Gastroesophageal sphincter (tissue), 4 donors: ENCODE data around the gene KIF22. TPM values are rescaled to one million over a fixed set of nuclear protein-coding genes. Genes with fewer than 3 reads are reported as not detected.

Source experiments
- ATAC-seq: fragments of 150-250 bp; one replicate; pipeline ENCODE4 v1.9.1; 2016; ENCODE audit warnings: mild to moderate bottlenecking, moderate library complexity
- H3K27ac ChIP-seq, 4 donors: fragments of 200-600 bp; sonication (generic) in 3 of 4; 1 replicate in 3 of 4; 2 replicates in 1 of 4; pipeline ENCODE4 v1.5.1; 2016 to 2019
- H3K27me3 ChIP-seq: fragments of 200-600 bp; sonication (generic); one replicate; pipeline ENCODE4 v1.5.1; 2019
- H3K36me3 ChIP-seq, 2 donors: fragments of 200-600 bp; sonication (generic); one replicate each; pipeline ENCODE4 v1.5.1; 2019; ENCODE audit warnings: control low read depth in 1 of 2
- H3K4me1 ChIP-seq, 3 donors: fragments of 200-600 bp; sonication (generic); 1 replicate in 2 of 3; 2 replicates in 1 of 3; pipeline ENCODE4 v1.5.1; 2016 to 2019; ENCODE audit warnings: control low read depth in 2 of 3
- H3K4me3 ChIP-seq, 2 donors: fragments of 200-600 bp; sonication (generic); one replicate each; pipeline ENCODE4 v1.5.1; 2019; ENCODE audit warnings: mild to moderate bottlenecking in 1 of 2, moderate library complexity in 1 of 2
- H3K9me3 ChIP-seq, 3 donors: fragments of 200-600 bp; sonication (generic); one replicate each; pipeline ENCODE4 v1.5.1; 2017 to 2019; ENCODE audit warnings: control low read depth in 2 of 3
- CTCF ChIP-seq, 4 experiments: fragments of 200-600 bp in 2 of 4; fragments of 450-650 bp in 2 of 4; sonication (generic) in 1 of 4; IDR thresholded peaks; one replicate each; pipeline ENCODE4 v1.5.1; 2017 to 2019; ENCODE audit warnings: antibody characterized with exemption in 4 of 4, mild to moderate bottlenecking in 2 of 4, moderate library complexity in 2 of 4
- EP300 ChIP-seq: sonication (generic); formaldehyde crosslinking; IDR thresholded peaks from one replicate; pipeline ENCODE4 v1.6.1; 2017; ENCODE audit warnings: antibody characterized with exemption, mild to moderate bottlenecking
- POLR2A ChIP-seq, 2 donors: fragments of 450-650 bp; IDR thresholded peaks; one replicate each; pipeline ENCODE4 v1.6.1; 2017; ENCODE audit warnings: antibody characterized with exemption in 2 of 2, mild to moderate bottlenecking in 2 of 2, moderate library complexity in 1 of 2
- POLR2AphosphoS5 ChIP-seq: sonication (generic); formaldehyde crosslinking; IDR thresholded peaks from one replicate; pipeline ENCODE4 v1.6.1; 2017; ENCODE audit warnings: antibody characterized with exemption
- WGBS, 2 donors: methylation state at CpG; one replicate each; pipeline ENCODE4 v1.1.5; 2018; ENCODE audit warnings: low coverage in 1 of 2; 5-methylcytosine and 5-hydroxymethylcytosine counted together
- small RNA-seq, 4 donors: library from RNA; depleted of rRNA; stranded (forward); fragments of <200 nt; gene quantifications; one replicate each; pipeline ENCODE3, GENCODE V24; 2016
- total RNA-seq, 4 donors: library from RNA; depleted of rRNA; stranded (reverse); fragments of >200 nt; gene quantifications; one replicate each; pipeline ENCODE4 v1.1.0, GENCODE V29; 2016

The KIF22 gene
- total RNA-seq, 4 donors from 2014 or later: 9.4 to 17.3 (median 12.8) TPM

- Histone ChIP-seq H3K27me3 (no peaks in the 10 kb centered on the region), H3K4me1 (peaks cover 0 to 20% (median 0%) of the 10 kb centered on the region in 3 donors), H3K9me3 (no peaks in the 10 kb centered on the region), H3K4me3 (no peak overlapping the region), H3K36me3 (peaks cover 0 to 8% of the 10 kb centered on the region in 2 donors), H3K27ac (peak overlapping the region in 3 of 4 donors; percentile 1 to 45 (median 42))
- TF ChIP-seq CTCF (IDR thresholded peaks at IDR 0.05) (no peak), POLR2A (IDR thresholded peaks at IDR 0.05) (no peak), POLR2AphosphoS5 (peak; percentile 17)
- peak; percentile 67 for ATAC-seq
- WGBS, 2 donors: 48 to 59% methylated on average over 7 of the region's 7 CpGs
Measured at GRCh38 chr16:29852654-29853053, 62.1 kb downstream of the KIF22 start.

GRCh38 chr16:29854520-29855100, 64.1 kb downstream of the KIF22 start:
- H3K27me3 ChIP-seq: no peaks in the 10 kb centered on the region
- WGBS, 2 donors: 75% methylated on average over 1 of the region's 5 CpGs; no CpG with 5 or more reads in 1 of the 2 donors
- H3K4me3 ChIP-seq: no peak overlapping the region
- no peak for TF ChIP-seq POLR2AphosphoS5
- TF ChIP-seq CTCF (IDR thresholded peaks at IDR 0.05): no peak
- TF ChIP-seq EP300: no peak
- no peak for TF ChIP-seq POLR2A (IDR thresholded peaks at IDR 0.05)
- peaks cover 0 to 15% of the 10 kb centered on the region in 2 donors for H3K36me3 ChIP-seq
- no peak for ATAC-seq
- H3K9me3 ChIP-seq: no peaks in the 10 kb centered on the region
- no peak overlapping the region for H3K27ac ChIP-seq
- H3K4me1 ChIP-seq: peaks cover 0 to 5% (median 0%) of the 10 kb centered on the region in 3 donors

Small RNA genes lying within 50 kb of the gene (small RNA-seq; reads per million reads assigned to genes)
- gene AC009133.6 (0 reads per million in 4 donors), gene AC120114.4 (0 reads per million in 4 donors)

Other genes starting within 250 kb of the KIF22 start
- 1 to 10 TPM in 3 of 4 donors, not detected in 1; 1.2 to 2.3 (median 2.0) TPM for gene SPN, start 127.5 kb upstream of the KIF22 start, total RNA-seq
- gene QPRT, start 111.6 kb upstream of the KIF22 start, total RNA-seq: 1 to 10 TPM in 3 of 4 donors, under 1 TPM in 1; 0.62 to 6.7 (median 4.3) TPM
- gene C16orf54, start 44.8 kb upstream of the KIF22 start, total RNA-seq: 1 to 10 TPM in 2 of 4 donors, under 1 TPM in 2; 0.32 to 2.7 (median 1.3) TPM
- gene ZG16, start 12.5 kb upstream of the KIF22 start, total RNA-seq: not detected
- gene MAZ, start 15.8 kb downstream of the KIF22 start, total RNA-seq: 100 to 1,000 TPM in 3 of 4 donors, 10 to 100 TPM in 1; 86.3 to 212 (median 116) TPM
- gene PRRT2, start 21.4 kb downstream of the KIF22 start, total RNA-seq: 10 to 100 TPM in 1 of 4 donors, 1 to 10 TPM in 3; 4.2 to 13.5 (median 6.0) TPM
- 10 to 100 TPM; 19.3 to 29.6 (median 20.2) TPM for gene PAGR1, start 25.4 kb downstream of the KIF22 start, total RNA-seq
- 100 to 1,000 TPM in 3 of 4 donors, 10 to 100 TPM in 1; 82.2 to 162 (median 129) TPM for gene MVP, start 29.7 kb downstream of the KIF22 start, total RNA-seq
- 100 to 1,000 TPM; 119 to 167 (median 130) TPM for gene CDIPT, start 72.5 kb downstream of the KIF22 start, total RNA-seq
- gene SEZ6L2, start 108.8 kb downstream of the KIF22 start, total RNA-seq: 1 to 10 TPM in 3 of 4 donors, not detected in 1; 1.1 to 1.6 (median 1.1) TPM
- under 1 TPM in 1 of 4 donors, not detected in 3; 0.42 TPM for gene ASPHD1, start 109.7 kb downstream of the KIF22 start, total RNA-seq
- gene KCTD13, start 135.5 kb downstream of the KIF22 start, total RNA-seq: 10 to 100 TPM; 12.0 to 30.7 (median 20.1) TPM
- gene TMEM219, start 171.3 kb downstream of the KIF22 start, total RNA-seq: 100 to 1,000 TPM in 2 of 4 donors, 10 to 100 TPM in 2; 89.1 to 131 (median 100) TPM
- 10 to 100 TPM; 38.4 to 62.1 (median 46.5) TPM for gene TAOK2, start 183.1 kb downstream of the KIF22 start, total RNA-seq
- gene HIRIP3, start 204.9 kb downstream of the KIF22 start, total RNA-seq: 10 to 100 TPM; 25.6 to 31.4 (median 28.2) TPM
- gene INO80E, start 205.5 kb downstream of the KIF22 start, total RNA-seq: 10 to 100 TPM; 40.9 to 82.2 (median 74.4) TPM
- under 1 TPM in 3 of 4 donors, not detected in 1; 0.77 to 0.81 (median 0.78) TPM for gene DOC2A, start 220.3 kb downstream of the KIF22 start, total RNA-seq
- gene C16orf92, start 232.4 kb downstream of the KIF22 start, total RNA-seq: not detected
- gene TLCD3B, start 240.5 kb downstream of the KIF22 start, total RNA-seq: not detected